WTC11 (cell line): ENCODE results near the gene SOS2. TPM values are rescaled to one million over a fixed set of nuclear protein-coding genes. Genes with fewer than 3 reads are reported as not detected.

ENCODE experiments used
- ATAC-seq: fragments of 200-7000 bp; cut with Tn5 transposase; 2 replicates; pipeline ENCODE4 v1.10.0; 2021; ENCODE audit warnings: mild to moderate bottlenecking, moderate library complexity
- CTCF ChIA-PET: fragments of 300-600 bp; sonication (Branson Sonifier 250); formaldehyde crosslinking; loops from one replicate; lab custom pipeline; 2021; ENCODE audit warnings: antibody characterized with exemption; lab: Charles Lee
- POLR2A ChIA-PET: fragments of 350-600 bp; sonication (Branson Sonifier 250); formaldehyde crosslinking; loops from one replicate; lab custom pipeline; 2021; ENCODE audit warnings: antibody characterized with exemption; lab: Charles Lee
- DNase-seq: peaks from one replicate; pipeline ENCODE4 v3.0.0; 2021; ENCODE audit warnings: low spot score
- H3K27ac Mint-ChIP-seq: 2 replicates; pipeline ENCODE4 v1.8.0; 2021; ENCODE audit warnings: mixed read lengths
- H3K27me3 Mint-ChIP-seq: 2 replicates; pipeline ENCODE4 v1.8.0; 2021; ENCODE audit warnings: low read depth, mild to moderate bottlenecking, moderate library complexity, mixed read lengths
- H3K36me3 Mint-ChIP-seq: 2 replicates; pipeline ENCODE4 v1.8.0; 2021; ENCODE audit warnings: mixed read lengths
- H3K4me1 Mint-ChIP-seq: 2 replicates; pipeline ENCODE4 v1.8.0; 2022; ENCODE audit warnings: mixed read lengths
- H3K4me3 Mint-ChIP-seq: 2 replicates; pipeline ENCODE4 v1.8.0; 2021; ENCODE audit warnings: mild to moderate bottlenecking, moderate library complexity, mixed read lengths
- H3K9me3 Mint-ChIP-seq: 2 replicates; pipeline ENCODE4 v1.8.0; 2021; ENCODE audit warnings: mixed read lengths
- ATF1 ChIP-seq: sonication (generic); formaldehyde crosslinking; IDR thresholded peaks from 2 replicates; pipeline ENCODE4 v1.8.1; 2023; ENCODE audit warnings: mild to moderate bottlenecking, moderate library complexity, missing genetic modification reagents
- ATF2 ChIP-seq: sonication (generic); formaldehyde crosslinking; IDR thresholded peaks from 2 replicates; pipeline ENCODE4 v1.8.1; 2022; ENCODE audit warnings: low read depth, missing genetic modification reagents, borderline replicate concordance
- ATF3 ChIP-seq: sonication (generic); formaldehyde crosslinking; conservative IDR thresholded peaks from 2 replicates; pipeline ENCODE4 v1.8.1; 2022; ENCODE audit warnings: mild to moderate bottlenecking, missing genetic modification reagents
- CBFB ChIP-seq: sonication (generic); formaldehyde crosslinking; IDR thresholded peaks from 2 replicates; pipeline ENCODE4 v1.8.1; 2022; ENCODE audit warnings: mild to moderate bottlenecking, low read depth, missing genetic modification reagents
- E2F1 ChIP-seq: sonication (generic); formaldehyde crosslinking; IDR thresholded peaks from 2 replicates; pipeline ENCODE4 v1.8.0; 2022; ENCODE audit warnings: mild to moderate bottlenecking, missing genetic modification reagents
- E2F4 ChIP-seq: sonication (generic); formaldehyde crosslinking; IDR thresholded peaks from 2 replicates; pipeline ENCODE4 v1.8.1; 2022; ENCODE audit warnings: low read depth, mild to moderate bottlenecking, moderate library complexity, missing genetic modification reagents, borderline replicate concordance
- ERG ChIP-seq: fragments of 250-450 bp; sonication (Bioruptor Pico); IDR thresholded peaks from 2 replicates; pipeline ENCODE4 v1.8.0; 2021; ENCODE audit warnings: mild to moderate bottlenecking
- ETV6 ChIP-seq: sonication (generic); formaldehyde crosslinking; IDR thresholded peaks from 2 replicates; pipeline ENCODE4 v1.8.1; 2022; ENCODE audit warnings: mild to moderate bottlenecking, missing genetic modification reagents
- FOXJ3 ChIP-seq: sonication (generic); formaldehyde crosslinking; IDR thresholded peaks from 2 replicates; pipeline ENCODE4 v1.9.0; 2021; ENCODE audit warnings: missing genetic modification reagents, mild to moderate bottlenecking, borderline replicate concordance
- FOXK1 ChIP-seq: sonication (generic); formaldehyde crosslinking; IDR thresholded peaks from 2 replicates; pipeline ENCODE4 v1.8.0; 2022; ENCODE audit warnings: mild to moderate bottlenecking, moderate library complexity, missing genetic modification reagents
- JAZF1 ChIP-seq: fragments of 250-450 bp; sonication (Bioruptor Pico); IDR thresholded peaks from 2 replicates; pipeline ENCODE4 v1.9.0; 2021; ENCODE audit warnings: moderate library complexity, mild to moderate bottlenecking, inconsistent platforms
- KAT7 ChIP-seq: sonication (generic); formaldehyde crosslinking; IDR thresholded peaks from 2 replicates; pipeline ENCODE4 v1.8.1; 2023; ENCODE audit warnings: missing genetic modification reagents, mild to moderate bottlenecking, borderline replicate concordance
- MAX ChIP-seq: sonication (generic); formaldehyde crosslinking; IDR thresholded peaks from 2 replicates; pipeline ENCODE4 v1.8.0; 2022; ENCODE audit warnings: mild to moderate bottlenecking, missing genetic modification reagents
- NFATC4 ChIP-seq: fragments of 250-450 bp; sonication (Bioruptor Pico); IDR thresholded peaks from 2 replicates; pipeline ENCODE4 v1.9.0; 2021; ENCODE audit warnings: mild to moderate bottlenecking
- NR1H2 ChIP-seq: sonication (generic); formaldehyde crosslinking; IDR thresholded peaks from 2 replicates; pipeline ENCODE4 v1.9.0; 2021; ENCODE audit warnings: mild to moderate bottlenecking, moderate library complexity, missing genetic modification reagents
- NR3C1 ChIP-seq: sonication (generic); formaldehyde crosslinking; conservative IDR thresholded peaks from 2 replicates; pipeline ENCODE4 v1.8.1; 2023; ENCODE audit warnings: low read depth, mild to moderate bottlenecking, missing genetic modification reagents
- OVOL2 ChIP-seq: fragments of 250-450 bp; sonication (Bioruptor Pico); IDR thresholded peaks from 2 replicates; pipeline ENCODE4 v1.9.0; 2021; ENCODE audit warnings: mild to moderate bottlenecking, borderline replicate concordance
- SMAD4 ChIP-seq: sonication (generic); formaldehyde crosslinking; IDR thresholded peaks from 2 replicates; pipeline ENCODE4 v1.8.0; 2022; ENCODE audit warnings: mild to moderate bottlenecking, missing genetic modification reagents
- USF2 ChIP-seq: sonication (generic); formaldehyde crosslinking; IDR thresholded peaks from 2 replicates; pipeline ENCODE4 v1.8.1; 2023; ENCODE audit warnings: mild to moderate bottlenecking, missing genetic modification reagents, moderate library complexity
- ZBTB21 ChIP-seq: sonication (generic); formaldehyde crosslinking; IDR thresholded peaks from 2 replicates; pipeline ENCODE4 v1.8.1; 2023; ENCODE audit warnings: mild to moderate bottlenecking, missing genetic modification reagents, borderline replicate concordance
- ZNF121 ChIP-seq: sonication (generic); formaldehyde crosslinking; IDR thresholded peaks from 2 replicates; pipeline ENCODE4 v1.8.0; 2023; ENCODE audit warnings: missing genetic modification reagents
- ZNF263 ChIP-seq: sonication (generic); formaldehyde crosslinking; IDR thresholded peaks from 2 replicates; pipeline ENCODE4 v1.8.1; 2022; ENCODE audit warnings: low read depth, mild to moderate bottlenecking, moderate library complexity, missing genetic modification reagents
- ZNF423 ChIP-seq: fragments of 250-450 bp; sonication (Bioruptor Pico); IDR thresholded peaks from 2 replicates; pipeline ENCODE4 v2.1.2; 2022; ENCODE audit warnings: mild to moderate bottlenecking, moderate library complexity
- ZNF425 ChIP-seq: fragments of 250-450 bp; sonication (Bioruptor Pico); conservative IDR thresholded peaks from 2 replicates; pipeline ENCODE4 v1.9.0; 2021; ENCODE audit warnings: mild to moderate bottlenecking
- total RNA-seq: library from RNA; stranded (reverse); gene quantifications from 3 replicates; pipeline ENCODE4 v1.2.3, GENCODE V29; 2021

SOS2 gene
- total RNA-seq, 1 experiment from 2014 or later = 11.0 TPM

GRCh38 chr14:50070840-50071548, 160.4 kb downstream of the SOS2 start:
- no peak for TF ChIP-seq NR3C1
- no peak for TF ChIP-seq E2F4 (CRISPR knock-in tag)
- TF ChIP-seq OVOL2 (CRISPR knock-in tag) = no peak
- TF ChIP-seq NR1H2 (CRISPR knock-in tag) = no peak
- no peak for TF ChIP-seq E2F1 (CRISPR knock-in tag)
- TF ChIP-seq USF2 (CRISPR knock-in tag) = 0 out of 2 replicates have a peak, but pooled peaks have one; percentile 11
- no peak for TF ChIP-seq JAZF1 (CRISPR knock-in tag)
- TF ChIP-seq ATF2 (CRISPR knock-in tag) = no peak
- H3K4me3 Mint-ChIP-seq = no peak overlapping the region
- ATAC-seq (no peak), DNase-seq (no peak)
- H3K36me3 Mint-ChIP-seq = no peaks in the 10 kb centered on the region
- H3K4me1 Mint-ChIP-seq = no peaks in the 10 kb centered on the region
- CTCF ChIA-PET = no interaction called here
- H3K27ac Mint-ChIP-seq = no peak overlapping the region
- POLR2A ChIA-PET = interaction anchor here (1.3 kb wide), 1 partner anchor 10 kb away, joined by 3 read pairs; no protein-coding TSS in a partner anchor
- H3K9me3 Mint-ChIP-seq = no peaks in the 10 kb centered on the region
- no peaks in the 10 kb centered on the region for H3K27me3 Mint-ChIP-seq

- TF ChIP-seq FOXK1 (CRISPR knock-in tag) (no peak), ZNF425 (CRISPR knock-in tag) (no peak), SMAD4 (CRISPR knock-in tag) (no peak), ZNF263 (CRISPR knock-in tag) (no peak), ZNF423 (CRISPR knock-in tag) (no peak), MAX (CRISPR knock-in tag) (no peak), ATF1 (CRISPR knock-in tag) (no peak), USF2 (CRISPR knock-in tag) (no peak), ERG (CRISPR knock-in tag) (no peak), NFATC4 (CRISPR knock-in tag) (no peak), FOXJ3 (CRISPR knock-in tag) (no peak), OVOL2 (CRISPR knock-in tag) (no peak), ATF3 (CRISPR knock-in tag) (no peak), KAT7 (CRISPR knock-in tag) (no peak), ETV6 (CRISPR knock-in tag) (no peak), ZBTB21 (CRISPR knock-in tag) (no peak), ZNF121 (CRISPR knock-in tag) (no peak), CBFB (CRISPR knock-in tag) (no peak)
- TF ChIP-seq, all 79 proteins: peak for 0
- no peaks in the 10 kb centered on the region for H3K4me1 Mint-ChIP-seq
- POLR2A ChIA-PET = interaction anchor here (1.3 kb wide), 1 partner anchor 9 kb away, joined by 3 read pairs; no protein-coding TSS in a partner anchor
These were observed 161.1 kb downstream of the SOS2 start for GRCh38 chr14:50070230-50070629.

More at GRCh38 chr14:50070230-50070629, 161.1 kb downstream of the SOS2 start:
- Mint-ChIP-seq H3K36me3 (no peaks in the 10 kb centered on the region), H3K9me3 (no peaks in the 10 kb centered on the region), H3K4me3 (no peak overlapping the region), H3K27ac (no peak overlapping the region), H3K27me3 (no peaks in the 10 kb centered on the region)
- CTCF ChIA-PET = no interaction called here
- ATAC-seq (no peak), DNase-seq (no peak)
